GM21619 (cell line): Measurements from ENCODE around the gene TMCO4.
"Not testable (repeated sequence)": the region's sequence is repeated elsewhere in the genome, so short reads cannot be mapped to it uniquely, and the experiment has no call there.

Experiments used
- ATAC-seq: cut with Tn5 transposase; IDR thresholded peaks from one replicate; pipeline ENCODE4 v1.9.1; 2021; ENCODE audit not compliant: unreplicated experiment

TMCO4 gene

DNA sequence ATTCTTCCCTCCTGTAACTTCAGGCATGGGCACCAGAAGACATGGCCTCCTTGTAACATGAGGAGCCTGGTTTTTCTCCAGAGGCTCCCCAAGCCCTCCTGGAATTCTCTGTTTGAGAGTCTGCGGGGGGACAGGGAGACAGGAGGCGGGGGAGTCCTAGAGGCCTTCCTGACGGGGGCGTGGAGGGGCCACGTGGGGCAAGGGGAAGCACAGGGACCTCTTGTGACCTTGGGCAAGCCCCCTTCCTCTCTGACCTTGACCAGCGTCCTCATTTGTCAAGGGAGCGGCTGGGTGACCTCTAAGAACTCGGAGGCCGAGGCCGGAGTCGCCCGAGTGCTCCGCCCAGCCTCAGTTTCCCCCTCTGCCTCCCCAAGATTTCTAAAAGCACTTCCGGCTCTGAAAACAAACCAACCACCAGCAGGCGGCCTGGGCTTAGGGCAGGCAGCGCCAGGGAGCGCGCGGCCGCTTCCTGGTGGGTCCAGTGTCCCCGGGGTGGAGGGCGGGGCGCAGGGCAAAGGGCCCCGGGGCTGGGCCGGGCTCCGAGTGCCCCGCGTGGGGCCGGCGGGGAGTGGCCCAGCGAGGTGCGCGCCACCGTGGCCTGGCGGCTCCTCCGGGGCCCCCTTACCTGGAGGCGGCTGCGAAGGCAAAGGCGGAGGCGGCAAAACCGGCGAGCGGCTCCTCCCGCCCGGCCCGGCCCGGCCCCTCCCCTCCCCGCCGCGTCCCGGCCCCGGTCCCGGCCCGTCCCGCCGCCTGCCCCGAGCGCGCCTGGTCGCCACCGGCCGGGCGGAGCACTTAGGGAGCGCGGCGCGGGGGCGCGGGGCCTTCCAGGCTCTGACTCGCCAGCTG is at the start of gene TMCO4:
Gene TMCO4, minus strand, starts transcription at position 687 of the 846 bp plus-strand sequence. CDS start 19,158 bp downstream, outside the sequence.
- peak; percentile 58 for ATAC-seq

- not testable (repeated sequence) for ATAC-seq
These were observed 49.6 kb upstream of the TMCO4 start for GRCh38 chr1:19849307-19849706.

DNA sequence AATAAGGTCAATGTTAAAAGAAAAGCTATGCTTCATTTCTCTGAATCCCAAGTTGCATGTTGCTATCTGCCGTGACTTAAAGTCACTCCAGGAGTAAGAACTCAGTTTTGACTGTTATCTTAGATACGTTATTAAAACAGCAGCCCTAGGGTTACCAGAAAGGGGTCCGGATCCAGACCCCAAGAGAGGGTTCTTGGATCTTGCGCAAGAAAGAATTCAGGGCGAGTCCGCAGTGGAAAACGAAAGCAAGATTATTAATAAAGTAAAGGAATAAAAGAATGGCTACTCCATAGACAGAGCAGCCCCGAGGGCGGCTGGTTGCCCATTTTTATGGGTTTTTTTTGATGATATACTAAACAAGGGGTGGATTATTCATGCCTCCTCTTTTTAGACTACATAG is 47.6 kb upstream of the TMCO4 start:
- ATAC-seq = not testable (repeated sequence)

- ATAC-seq = no peak
These were observed 46.6 kb upstream of the TMCO4 start for GRCh38 chr1:19846338-19846737.

GRCh38 chr1:19845555-19845954 is 45.8 kb upstream of the TMCO4 start:
- ATAC-seq = no peak

- ATAC-seq = no peak
These were observed 45.2 kb upstream of the TMCO4 start for GRCh38 chr1:19844731-19845495.

GRCh38 chr1:19840228-19840627 is 40.5 kb upstream of the TMCO4 start:
- no peak for ATAC-seq

DNA sequence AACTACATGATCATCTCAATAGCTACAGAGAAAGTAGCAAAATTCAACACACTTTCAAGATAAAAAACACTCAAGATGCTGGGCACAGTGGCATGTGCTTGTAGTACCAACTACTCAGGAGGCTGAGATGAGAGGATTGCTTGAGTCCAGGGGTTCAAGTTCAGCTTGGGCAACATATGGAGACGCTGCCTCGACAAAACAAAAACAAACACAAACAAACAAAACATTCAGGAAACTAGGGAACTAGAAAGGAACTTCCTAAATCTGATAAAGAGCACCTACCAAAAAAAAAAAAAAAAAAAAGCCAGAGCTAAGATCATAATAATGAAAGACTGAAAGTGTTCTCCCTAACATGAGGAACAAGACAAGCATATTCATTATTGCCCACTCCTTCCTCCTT is 38.1 kb upstream of the TMCO4 start:
- no peak for ATAC-seq

- no peak for ATAC-seq
These were observed 35.9 kb upstream of the TMCO4 start for GRCh38 chr1:19835578-19835977.

GRCh38 chr1:19831441-19831840 is 31.7 kb upstream of the TMCO4 start:
- no peak for ATAC-seq

- ATAC-seq = no peak
These were observed 28.8 kb upstream of the TMCO4 start for GRCh38 chr1:19828546-19828945.

DNA sequence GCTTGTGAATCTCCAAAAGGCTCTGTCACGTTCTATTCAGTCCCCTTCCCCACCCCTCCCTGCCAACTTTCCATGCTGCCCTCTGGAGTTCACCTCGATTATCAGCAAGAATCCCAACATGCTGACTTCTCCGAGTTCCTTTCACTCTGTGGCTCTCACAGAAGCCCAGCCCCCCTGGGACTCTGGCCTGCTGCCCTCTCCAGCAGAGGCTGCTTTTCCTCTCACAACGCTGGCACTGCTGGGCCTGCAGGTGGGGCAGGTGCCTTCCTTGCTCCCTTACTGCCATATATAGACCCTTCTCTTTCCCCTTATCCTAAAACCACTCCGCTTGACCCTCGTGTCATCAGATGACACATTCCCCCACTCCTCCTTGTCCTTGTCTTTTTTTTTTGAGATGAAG is 25.6 kb upstream of the TMCO4 start:
- no peak for ATAC-seq

DNA sequence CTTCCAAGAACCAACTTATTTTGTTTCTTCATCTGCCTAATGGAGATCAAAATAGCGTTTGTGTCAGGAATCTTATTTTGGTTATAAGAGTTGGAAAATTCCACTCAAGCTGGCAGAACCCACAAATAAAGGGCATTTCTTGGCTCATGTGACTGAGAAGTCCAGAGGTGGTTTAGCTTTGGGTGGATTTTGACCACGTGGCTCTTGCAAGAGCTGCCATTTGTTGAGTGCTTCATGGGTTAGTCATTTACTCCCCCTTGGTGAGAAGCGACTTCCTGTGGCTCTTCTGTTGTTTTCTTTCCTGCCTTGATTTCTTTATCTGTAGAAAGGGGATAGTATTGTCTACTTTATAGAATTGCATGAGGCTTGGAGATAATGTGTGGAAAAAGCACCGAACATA is 24.8 kb upstream of the TMCO4 start:
- ATAC-seq = no peak

- no peak for ATAC-seq
These were observed 24.3 kb upstream of the TMCO4 start for GRCh38 chr1:19824036-19824435.

DNA sequence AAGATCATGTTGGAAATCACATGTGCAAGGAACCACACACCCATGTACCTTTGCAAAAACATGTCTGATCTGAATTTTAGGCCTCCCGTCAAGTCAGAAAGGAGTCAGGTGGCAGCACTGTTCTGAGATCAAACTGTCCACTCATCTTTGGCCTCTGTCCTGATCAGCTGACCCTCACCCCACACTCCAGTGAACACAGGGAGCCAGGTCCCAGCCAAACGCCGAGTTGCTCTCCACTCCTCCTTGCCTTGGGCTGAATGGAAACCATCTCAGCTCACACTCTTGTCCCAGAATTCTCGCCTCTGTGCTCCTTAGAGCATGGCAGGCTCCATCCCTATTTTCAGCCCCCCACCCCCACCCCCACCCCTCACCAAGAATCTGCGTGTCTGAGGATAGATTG is 20.0 kb upstream of the TMCO4 start:
- ATAC-seq = no peak

DNA sequence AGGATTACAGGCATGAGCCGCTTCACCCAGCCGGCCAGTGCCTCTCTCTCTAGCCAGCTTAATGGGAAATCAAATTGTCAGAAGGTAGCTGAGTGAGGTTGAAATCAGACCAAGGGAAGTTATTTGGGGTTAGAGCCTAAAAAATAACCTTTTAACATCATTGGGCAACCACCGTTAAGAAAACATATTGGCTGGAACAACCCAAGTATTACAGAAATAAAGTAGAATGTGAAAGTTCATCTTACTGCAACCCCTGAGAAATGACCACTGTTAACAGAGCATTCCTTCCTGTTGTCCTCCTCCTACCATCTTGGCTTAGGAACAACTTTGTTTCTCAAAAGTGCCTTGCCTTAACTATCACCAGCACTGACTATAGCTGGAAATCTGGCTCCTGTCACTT is 18.6 kb upstream of the TMCO4 start:
- no peak for ATAC-seq

- no peak for ATAC-seq
These were observed 17.4 kb upstream of the TMCO4 start for GRCh38 chr1:19817160-19817559.

DNA sequence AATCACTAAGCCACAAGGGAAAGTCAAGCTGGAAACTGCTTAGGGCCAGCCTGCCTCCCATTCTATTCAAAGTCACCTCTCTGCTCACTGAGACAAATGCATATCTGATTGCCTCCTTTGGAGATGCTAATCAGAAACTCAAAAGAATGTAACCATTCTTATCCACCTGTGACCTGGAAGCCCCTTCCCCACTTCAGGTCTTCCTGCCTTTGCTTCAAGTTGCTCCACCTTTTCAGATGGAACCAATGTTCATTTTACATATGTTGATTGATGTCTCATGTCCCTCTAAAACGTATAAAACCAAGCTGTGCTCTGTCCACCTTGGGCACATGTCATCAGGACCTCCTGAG is 17.0 kb upstream of the TMCO4 start:
- not testable (repeated sequence) for ATAC-seq

DNA sequence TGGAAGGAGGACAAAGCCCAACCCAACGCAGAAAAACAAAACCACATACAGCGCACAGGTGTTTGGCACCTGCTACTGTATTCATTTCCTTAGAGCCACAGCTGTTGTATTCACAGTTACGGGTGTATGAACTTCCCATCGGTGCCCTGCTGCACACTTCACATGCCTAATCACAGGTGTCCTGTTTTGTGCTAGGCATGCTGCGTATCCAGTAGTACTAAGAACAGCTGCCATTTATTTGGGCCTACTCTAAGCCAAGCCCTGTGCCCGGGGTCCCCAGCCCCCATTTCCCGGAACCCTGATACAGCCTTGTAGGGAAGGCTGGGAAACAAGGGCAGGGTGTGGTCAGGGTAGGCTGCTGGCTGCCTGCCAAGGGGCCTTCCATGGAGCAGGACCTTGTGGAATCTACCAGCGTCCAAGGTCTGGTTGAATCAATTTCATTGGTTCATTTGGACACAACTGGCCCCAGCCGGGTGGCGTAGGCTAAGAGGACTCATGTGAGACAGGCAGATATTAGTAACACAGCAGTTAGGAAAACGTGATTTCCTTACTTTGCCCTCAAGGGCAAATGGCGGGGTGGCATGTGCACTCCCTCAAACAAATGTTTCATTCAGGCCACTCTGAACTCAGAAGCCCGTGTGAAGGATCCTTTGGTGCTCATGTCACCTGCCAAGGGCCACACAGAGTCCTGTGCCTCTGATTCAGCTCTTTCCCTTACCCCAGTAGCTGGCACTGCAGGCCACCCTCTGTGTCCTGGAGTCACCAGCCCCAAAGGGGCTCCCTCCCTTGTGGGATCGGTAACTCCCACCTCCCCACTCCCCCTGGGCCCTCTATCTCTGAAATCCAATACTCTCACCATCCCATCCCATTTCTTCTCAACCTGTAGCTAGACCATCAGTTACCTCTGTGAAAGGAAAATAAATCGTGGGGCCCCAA is 16.4 kb upstream of the TMCO4 start:
- ATAC-seq = no peak

DNA sequence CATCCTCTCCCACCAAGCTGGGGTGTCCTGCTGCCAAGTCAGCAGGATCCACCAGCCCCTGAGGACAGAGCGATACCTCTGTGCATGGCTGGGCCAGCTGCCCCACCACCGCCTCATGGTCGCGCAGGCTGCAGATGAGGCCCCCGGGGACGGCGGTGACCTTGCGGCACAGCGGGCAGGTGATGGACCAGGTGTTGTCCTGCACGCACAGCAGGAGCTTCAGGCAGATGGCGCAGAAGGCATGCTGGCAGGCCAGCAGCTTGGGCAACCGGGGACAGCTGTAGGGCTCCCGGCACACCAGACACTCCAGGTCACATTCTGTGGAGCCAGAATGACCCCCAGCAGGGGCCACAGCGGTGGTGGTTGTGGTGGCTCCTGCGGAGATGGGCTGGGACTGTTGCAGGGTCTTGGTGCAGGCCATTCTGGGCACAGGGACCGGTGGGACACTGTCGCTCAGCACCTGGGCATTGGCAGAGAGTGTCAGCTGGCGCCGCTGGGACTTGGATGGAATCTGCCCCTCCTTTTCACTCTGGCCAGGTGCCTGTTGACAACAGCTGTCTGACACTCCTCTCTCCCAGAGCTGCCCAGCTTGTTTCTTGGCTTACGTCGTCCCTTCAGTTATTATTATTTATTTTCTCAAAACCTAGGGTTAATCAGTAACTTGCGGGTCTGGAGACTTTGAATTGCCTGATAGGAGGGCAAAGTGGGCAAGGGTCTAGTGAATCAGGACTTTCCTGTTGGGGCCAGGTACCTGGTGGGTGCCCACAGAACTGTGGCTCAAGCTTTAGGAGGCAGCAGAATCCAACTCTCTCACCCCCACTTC is 15.2 kb upstream of the TMCO4 start, which contains the start of gene RNF186:
Gene RNF186, minus strand, starts transcription at position 603 of the 823 bp plus-strand sequence. Its CDS starts 182 bp downstream, at position 421.
- ATAC-seq = no peak
